Measurements from ENCODE around the gene NUDC. TPM values are rescaled to one million over a fixed set of nuclear protein-coding genes. Genes with fewer than 3 reads are reported as not detected.

Gene NUDC
- total RNA-seq, 4 donors from 2014 or later = 64.8 to 94.5 (median 68.1) TPM

DNA sequence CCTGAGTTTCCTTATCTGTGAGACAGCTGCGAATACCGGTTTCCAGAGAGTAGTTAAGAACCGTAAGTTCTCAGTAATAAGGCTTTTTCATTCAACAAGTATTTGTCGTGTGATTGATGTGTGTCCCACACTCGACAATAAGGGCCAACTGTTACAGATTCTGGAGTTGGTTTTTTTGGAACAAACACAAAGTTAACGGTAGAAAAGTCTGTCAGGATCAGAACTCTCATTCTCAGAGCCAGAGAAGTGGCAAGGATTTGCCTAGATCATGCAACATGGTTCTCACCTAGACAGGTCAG lies 837 bp downstream of the NUDC start:
- no peaks in the 10 kb centered on the region for H3K27me3 ChIP-seq
- peaks cover 0 to 31% (median 12%) of the 10 kb centered on the region in 3 donors for H3K4me1 ChIP-seq
- WGBS, 2 donors (ENCODE audit: low coverage in 1 of 2) = 27 to 30% methylated on average over 5 to 6 of the region's 6 CpGs
- H3K9me3 ChIP-seq = no peaks in the 10 kb centered on the region
- H3K27ac ChIP-seq = peak overlapping the region in 2 of 4 donors; percentile 91 to 93
- no peak for ATAC-seq
- H3K4me3 ChIP-seq = peak overlapping the region; percentile 73 to 97
- TF ChIP-seq POLR2A (IDR thresholded peaks at IDR 0.05) (no peak), POLR2AphosphoS5 (IDR thresholded peaks at IDR 0.05) (no peak), EP300 (IDR thresholded peaks at IDR 0.05) (no peak)
- TF ChIP-seq, protein P1, sequence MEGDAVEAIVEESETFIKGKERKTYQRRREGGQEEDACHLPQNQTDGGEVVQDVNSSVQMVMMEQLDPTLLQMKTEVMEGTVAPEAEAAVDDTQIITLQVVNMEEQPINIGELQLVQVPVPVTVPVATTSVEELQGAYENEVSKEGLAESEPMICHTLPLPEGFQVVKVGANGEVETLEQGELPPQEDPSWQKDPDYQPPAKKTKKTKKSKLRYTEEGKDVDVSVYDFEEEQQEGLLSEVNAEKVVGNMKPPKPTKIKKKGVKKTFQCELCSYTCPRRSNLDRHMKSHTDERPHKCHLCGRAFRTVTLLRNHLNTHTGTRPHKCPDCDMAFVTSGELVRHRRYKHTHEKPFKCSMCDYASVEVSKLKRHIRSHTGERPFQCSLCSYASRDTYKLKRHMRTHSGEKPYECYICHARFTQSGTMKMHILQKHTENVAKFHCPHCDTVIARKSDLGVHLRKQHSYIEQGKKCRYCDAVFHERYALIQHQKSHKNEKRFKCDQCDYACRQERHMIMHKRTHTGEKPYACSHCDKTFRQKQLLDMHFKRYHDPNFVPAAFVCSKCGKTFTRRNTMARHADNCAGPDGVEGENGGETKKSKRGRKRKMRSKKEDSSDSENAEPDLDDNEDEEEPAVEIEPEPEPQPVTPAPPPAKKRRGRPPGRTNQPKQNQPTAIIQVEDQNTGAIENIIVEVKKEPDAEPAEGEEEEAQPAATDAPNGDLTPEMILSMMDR (IDR thresholded peaks at IDR 0.05) = no peak
- H3K36me3 ChIP-seq = peaks cover 0 to 40% of the 10 kb centered on the region in 2 donors

DNA sequence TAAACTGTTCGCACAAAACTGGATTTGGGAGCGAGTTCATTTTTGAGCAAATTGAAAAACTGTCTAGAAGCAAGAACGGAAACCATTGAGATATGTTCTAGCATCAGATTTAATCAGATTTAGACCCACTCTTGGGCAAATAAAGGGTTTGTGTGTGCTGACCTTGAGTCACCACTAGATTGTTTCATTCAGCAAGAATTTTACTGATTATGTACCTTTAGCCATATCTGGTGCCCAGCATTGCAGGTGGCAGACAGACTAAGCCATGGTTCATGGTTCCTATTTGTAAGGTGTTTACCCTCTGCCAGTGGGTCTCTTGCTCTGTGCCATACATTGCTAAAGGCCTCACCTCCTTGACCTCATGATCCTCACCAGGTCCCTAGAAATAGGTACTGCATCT lies 1.4 kb downstream of the NUDC start:
- WGBS, 2 donors (ENCODE audit: low coverage in 1 of 2) = 90 to 96% methylated on average over 3 of the region's 3 CpGs
- Histone ChIP-seq H3K4me1 (peaks cover 0 to 31% (median 12%) of the 10 kb centered on the region in 3 donors), H3K4me3 (peak overlapping the region in 1 of 2 donors; percentile 97), H3K27ac (no peak overlapping the region), H3K27me3 (no peaks in the 10 kb centered on the region), H3K36me3 (peaks cover 0 to 45% of the 10 kb centered on the region in 2 donors), H3K9me3 (no peaks in the 10 kb centered on the region)
- ATAC-seq = no peak
- TF ChIP-seq POLR2A (IDR thresholded peaks at IDR 0.05) = no peak
- TF ChIP-seq, protein P1 (IDR thresholded peaks at IDR 0.05) = no peak
- no peak for TF ChIP-seq EP300 (IDR thresholded peaks at IDR 0.05)
- TF ChIP-seq POLR2AphosphoS5 (IDR thresholded peaks at IDR 0.05) = no peak

DNA sequence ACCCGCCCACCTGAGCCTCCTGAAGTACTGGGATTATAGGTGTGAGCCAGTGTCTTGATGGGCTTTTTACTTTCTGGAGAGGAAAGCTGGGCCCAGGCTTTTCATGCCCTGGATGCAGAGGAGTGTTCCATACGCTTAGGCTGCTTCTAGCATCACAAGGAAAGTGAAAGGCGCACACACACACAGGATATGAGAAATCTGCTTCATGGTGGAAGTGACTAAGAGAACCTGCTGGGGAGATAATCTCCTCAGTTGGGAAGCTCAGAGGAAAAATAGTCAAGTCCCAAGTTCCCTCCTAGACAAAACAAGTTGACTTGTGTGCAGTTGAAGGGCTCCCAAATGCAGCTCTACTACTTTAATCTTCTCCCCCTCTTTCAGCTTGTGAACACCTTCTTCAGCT lies 2.2 kb downstream of the NUDC start:
- TF ChIP-seq POLR2A (IDR thresholded peaks at IDR 0.05) (no peak), EP300 (IDR thresholded peaks at IDR 0.05) (no peak), POLR2AphosphoS5 (IDR thresholded peaks at IDR 0.05) (no peak)
- TF ChIP-seq, protein P1 (IDR thresholded peaks at IDR 0.05) = no peak
- H3K27me3 ChIP-seq = no peaks in the 10 kb centered on the region
- no peak overlapping the region for H3K4me3 ChIP-seq
- peaks cover 0 to 53% of the 10 kb centered on the region in 2 donors for H3K36me3 ChIP-seq
- WGBS, 2 donors (ENCODE audit: low coverage in 1 of 2) = 100% methylated on average over 3 of the region's 3 CpGs; no CpG with 5 or more reads in 1 of the 2 donors
- peaks cover 0 to 31% (median 12%) of the 10 kb centered on the region in 3 donors for H3K4me1 ChIP-seq
- no peaks in the 10 kb centered on the region for H3K9me3 ChIP-seq
- no peak for ATAC-seq
- no peak overlapping the region for H3K27ac ChIP-seq

DNA sequence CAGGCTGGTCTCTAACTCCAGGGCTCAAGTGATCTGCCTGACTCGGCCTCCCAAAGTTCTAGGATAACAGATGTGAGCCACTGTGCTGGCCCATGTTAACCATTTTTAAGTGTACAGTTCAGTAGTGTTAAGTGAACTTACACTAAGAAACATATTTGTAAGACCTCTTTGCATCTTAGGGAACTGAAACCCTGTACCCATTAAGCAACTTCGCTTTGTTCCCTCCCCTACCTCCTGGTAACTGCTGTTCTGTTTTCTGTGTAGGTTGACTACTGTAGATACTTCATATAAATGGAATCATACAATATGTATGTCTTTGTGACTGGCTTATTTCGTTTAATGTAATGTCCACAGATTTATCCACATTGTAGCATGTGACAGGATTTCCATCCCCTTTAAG lies 11.0 kb downstream of the NUDC start:
- no peak for ATAC-seq
- TF ChIP-seq POLR2A (IDR thresholded peaks at IDR 0.05) (no peak), EP300 (IDR thresholded peaks at IDR 0.05) (no peak), POLR2AphosphoS5 (IDR thresholded peaks at IDR 0.05) (no peak)
- TF ChIP-seq, protein P1 (IDR thresholded peaks at IDR 0.05) = no peak
- no peaks in the 10 kb centered on the region for H3K9me3 ChIP-seq
- no peak overlapping the region for H3K27ac ChIP-seq
- H3K36me3 ChIP-seq = peaks cover 0 to 94% of the 10 kb centered on the region in 2 donors
- H3K27me3 ChIP-seq = no peaks in the 10 kb centered on the region
- no peaks in the 10 kb centered on the region for H3K4me1 ChIP-seq
- WGBS, 2 donors (ENCODE audit: low coverage in 1 of 2) = 78 to 100% methylated on average over 3 of the region's 3 CpGs
- H3K4me3 ChIP-seq = no peak overlapping the region

DNA sequence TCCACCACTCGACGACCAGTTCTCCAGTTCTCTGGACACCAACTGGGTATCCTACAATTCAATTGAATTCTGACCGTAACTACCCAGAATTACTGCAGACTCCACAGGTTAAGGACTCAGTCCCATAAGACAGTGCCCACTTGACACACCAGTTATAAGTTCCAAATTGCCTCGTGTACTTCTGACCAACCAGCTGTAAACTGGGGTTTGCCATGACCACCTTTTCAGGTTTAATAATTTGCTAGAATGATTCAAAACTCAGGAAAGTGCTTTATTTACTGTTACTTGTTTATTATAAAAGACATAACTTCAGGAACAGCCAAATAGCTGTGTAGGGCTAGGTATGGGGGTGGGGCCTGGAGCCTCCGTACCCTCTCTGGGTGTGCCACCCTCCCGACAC lies 15.3 kb downstream of the NUDC start:
- ATAC-seq = no peak
- WGBS, 2 donors (ENCODE audit: low coverage in 1 of 2) = 72 to 98% methylated on average over 4 to 6 of the region's 6 CpGs

More for the DNA sequence above, 15.3 kb downstream of the NUDC start:
- Histone ChIP-seq H3K36me3 (peaks cover 0 to 77% of the 10 kb centered on the region in 2 donors), H3K4me3 (no peak overlapping the region), H3K4me1 (no peaks in the 10 kb centered on the region), H3K27ac (no peak overlapping the region), H3K27me3 (no peaks in the 10 kb centered on the region), H3K9me3 (no peaks in the 10 kb centered on the region)
- no peak for TF ChIP-seq EP300 (IDR thresholded peaks at IDR 0.05)
